Left kidney (tissue), 2 donors: ENCODE measurements around the gene SGMS1. TPM values are rescaled to one million over a fixed set of nuclear protein-coding genes. Genes with fewer than 3 reads are reported as not detected.

Source experiments
- DNase-seq: peaks from one replicate; pipeline ENCODE4 v3.0.0-alpha.2; 2013
- polyA plus RNA-seq: library from polyadenylated mRNA; unstranded; fragments of 120-200 nt; gene quantifications from one replicate; pipeline ENCODE4 v1.2.1, GENCODE V29; 2013; ENCODE audit not compliant: insufficient read length

The SGMS1 gene
- polyA plus RNA-seq, 1 donor: 51.9 TPM

- no peak for DNase-seq
Observed at GRCh38 chr10:50333872-50334271, 289.9 kb downstream of the SGMS1 start.

DNA sequence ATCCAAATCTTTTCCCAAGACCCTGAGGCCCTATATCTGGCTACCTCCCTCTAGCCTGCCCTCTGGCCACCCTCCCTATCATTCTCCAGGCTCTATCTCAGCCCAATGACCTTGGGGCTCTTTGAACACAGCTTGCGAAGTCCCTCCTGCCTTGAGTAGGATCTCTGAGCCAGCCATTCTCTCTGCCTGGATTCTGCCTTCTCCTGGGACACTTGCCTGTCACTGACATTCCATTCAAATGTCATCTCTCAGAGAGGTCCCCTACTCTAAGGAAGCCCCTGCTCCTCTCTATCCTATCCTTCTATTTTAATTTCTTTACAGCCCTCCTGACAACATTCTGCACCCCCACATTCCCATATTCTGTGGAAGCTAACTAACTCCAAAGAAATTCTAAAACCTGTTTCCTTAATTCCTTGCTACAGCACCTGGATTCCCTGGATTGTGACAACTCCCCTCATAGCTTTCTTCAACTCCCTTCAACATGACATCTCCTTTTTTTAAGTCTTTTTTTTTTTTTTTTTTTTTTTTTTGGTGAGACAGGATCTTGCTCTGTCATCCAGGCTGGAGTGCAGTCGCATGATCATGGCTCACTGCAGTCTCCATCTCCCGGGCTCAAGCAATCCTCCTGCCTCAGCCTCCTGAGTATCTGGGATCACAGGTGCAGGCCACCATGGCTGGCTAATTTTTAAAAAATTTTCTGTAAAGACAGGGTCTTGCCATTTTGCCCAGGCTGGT, 291.5 kb downstream of the SGMS1 start:
- no peak for DNase-seq

DNA sequence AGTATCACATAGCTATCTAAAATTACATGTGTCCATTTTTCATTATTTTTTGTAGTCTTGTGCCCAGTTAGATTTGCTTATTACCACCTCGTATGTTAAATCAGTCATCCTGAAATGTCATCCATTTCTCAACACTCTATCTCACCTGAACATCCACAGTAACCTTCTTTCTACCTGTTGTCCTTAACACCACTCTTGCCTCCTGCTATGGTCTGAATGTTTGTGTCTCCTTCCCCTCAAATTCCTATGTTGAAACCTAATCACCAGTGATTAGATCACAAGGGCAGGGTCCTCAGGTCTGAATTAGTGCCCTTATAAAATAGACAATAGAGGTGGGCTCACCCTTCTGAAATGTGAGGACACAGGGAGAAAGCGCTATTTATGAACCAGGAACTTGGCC, 292.3 kb downstream of the SGMS1 start:
- no peak for DNase-seq

DNA sequence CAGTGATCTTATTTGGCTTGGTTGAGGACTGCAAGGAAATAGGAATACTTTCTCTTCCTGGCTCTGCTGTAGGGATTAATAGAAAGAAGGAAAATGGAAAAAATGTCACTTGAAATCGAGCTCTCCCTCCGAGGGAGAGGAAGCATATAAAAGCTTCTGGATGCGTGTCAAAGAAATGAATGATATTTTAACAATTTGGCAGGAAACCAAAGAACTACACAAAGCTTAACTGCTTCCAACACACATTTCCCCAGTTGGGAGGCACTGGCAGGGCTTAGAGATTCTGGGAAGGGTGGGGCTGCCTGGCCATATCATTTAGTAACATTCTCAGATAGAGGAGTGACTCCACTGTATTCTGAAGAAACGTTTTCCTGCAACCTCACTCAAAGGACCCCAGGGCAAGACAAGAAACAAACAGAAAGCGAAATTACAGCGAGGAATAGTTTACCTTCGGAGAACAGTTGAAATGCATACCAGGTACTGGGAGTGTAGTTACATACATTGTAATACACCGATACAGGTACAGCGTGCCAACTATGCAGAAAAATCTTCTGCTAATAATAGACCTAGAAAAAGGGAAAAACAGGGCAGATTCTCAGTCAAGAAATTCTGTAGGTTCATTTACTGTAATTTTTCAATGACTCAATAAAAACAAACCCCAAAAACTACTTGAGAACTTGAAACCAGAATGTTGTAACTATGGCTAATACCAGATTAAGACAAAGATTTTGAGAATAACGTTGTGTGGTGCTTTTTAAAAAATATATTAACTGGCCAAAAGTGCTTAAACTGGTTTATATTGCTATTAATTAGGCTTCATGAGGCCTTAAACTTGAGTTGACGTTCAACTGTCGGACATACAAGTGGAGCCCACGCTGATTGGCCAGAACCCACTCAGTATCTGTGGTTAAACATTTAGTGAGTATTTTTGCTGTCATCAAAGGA, 296.7 kb downstream of the SGMS1 start:
- peak; percentile 47 for DNase-seq

- DNase-seq: no peak
Observed at GRCh38 chr10:50326172-50326555, 297.6 kb downstream of the SGMS1 start.

DNA sequence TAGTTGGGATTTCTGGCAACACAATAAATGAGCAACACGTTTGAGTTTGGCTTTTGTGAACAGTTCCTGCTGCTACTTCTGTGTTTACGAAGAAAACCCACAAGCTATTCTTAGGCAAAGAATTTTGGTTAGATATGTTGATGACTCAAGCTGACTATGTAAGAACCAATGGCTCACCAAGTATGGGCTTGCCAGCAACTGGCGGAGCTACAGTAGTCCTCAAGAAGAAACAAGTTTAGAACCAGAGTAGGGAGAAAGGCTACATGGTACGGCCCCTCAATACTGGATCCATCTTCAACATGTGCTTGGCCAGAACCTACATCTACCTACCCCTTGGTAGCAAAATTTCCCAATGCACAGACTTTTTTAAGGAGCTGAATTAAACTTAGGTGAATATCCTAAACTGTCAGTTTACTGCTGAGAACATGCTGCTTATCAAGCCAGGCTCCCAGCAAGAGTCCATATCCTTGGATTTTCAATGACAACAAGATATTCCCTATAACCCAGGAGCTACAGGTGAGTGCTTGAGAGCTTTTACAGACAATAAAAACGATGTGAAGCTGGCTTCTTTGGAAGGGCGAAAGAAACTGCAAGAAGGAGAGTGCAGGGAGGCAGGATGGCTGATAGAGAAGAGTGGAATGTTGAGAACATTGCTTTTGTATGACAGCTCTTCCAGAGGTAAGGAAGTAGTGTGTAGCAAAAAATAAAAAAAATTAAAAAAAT, 298.1 kb downstream of the SGMS1 start:
- no peak for DNase-seq

DNA sequence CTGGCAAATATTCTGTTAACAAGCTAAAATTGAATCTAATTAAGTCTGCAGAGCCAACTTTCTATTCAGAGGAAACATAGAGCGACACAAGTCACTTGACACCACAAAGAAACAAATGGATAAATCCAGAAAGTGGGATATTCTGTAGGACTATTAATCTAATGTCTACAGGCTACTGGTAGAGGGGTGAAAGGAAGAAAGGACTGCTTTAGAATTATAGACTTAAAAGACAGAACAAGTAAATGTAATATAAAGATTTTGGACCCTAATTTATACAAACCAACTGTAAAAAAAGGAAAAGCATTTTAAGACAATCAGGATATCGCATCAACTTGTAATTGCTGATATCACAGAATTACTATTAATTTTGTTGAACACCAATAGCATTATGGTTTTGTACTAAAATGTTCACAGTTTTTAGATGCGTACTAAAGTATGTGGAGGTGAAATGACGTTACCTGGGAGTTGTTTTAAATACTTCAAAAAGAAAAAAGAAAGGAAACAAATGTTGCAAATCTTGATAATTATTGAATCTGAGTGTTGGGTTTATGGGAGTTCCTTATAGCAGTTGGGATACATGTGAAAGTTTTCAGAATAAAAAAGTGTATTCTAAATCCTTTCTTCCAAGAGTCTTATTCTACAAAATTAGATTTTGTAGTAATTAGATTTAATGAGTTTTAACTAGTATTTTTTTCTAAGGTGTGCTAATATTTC, 298.9 kb downstream of the SGMS1 start:
- no peak for DNase-seq

DNA sequence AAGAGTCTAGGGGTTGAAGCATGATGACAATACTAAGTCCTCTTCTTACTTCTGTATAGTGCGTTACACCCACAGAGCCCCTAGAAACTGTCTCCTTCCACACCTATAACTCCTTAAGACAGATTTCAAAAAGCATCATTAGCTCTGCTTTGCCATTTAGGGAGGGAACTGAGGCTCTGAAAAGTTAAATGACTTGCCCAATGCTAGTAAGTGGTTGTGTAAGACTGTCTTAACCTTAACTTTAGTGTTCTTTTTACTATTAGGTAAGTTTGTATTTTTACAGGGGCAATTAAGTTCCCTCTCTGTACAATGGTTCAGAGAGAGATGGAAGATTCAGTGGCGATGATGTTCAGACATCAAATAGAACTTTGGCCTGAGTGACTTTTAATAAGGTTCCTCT, 299.7 kb downstream of the SGMS1 start:
- no peak for DNase-seq

DNA sequence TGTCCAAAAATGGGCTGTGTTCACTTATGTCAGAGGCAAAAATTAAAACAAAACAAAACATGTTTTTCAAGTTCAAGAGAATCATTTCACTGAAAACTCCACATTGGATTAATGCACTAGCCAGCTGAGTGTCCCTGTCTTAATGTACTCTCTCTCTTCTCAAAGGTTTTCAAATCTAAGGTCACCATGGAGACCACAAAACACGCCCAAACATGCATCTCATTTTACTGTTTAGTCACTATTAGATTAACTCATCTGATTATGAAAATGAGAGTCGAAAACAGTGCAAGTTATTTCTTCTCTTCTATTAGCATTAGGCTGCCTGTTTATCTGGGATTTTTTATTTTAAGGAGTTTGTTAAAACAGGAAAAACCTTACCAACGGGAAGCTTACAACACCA, 301.7 kb downstream of the SGMS1 start:
- DNase-seq: no peak

DNA sequence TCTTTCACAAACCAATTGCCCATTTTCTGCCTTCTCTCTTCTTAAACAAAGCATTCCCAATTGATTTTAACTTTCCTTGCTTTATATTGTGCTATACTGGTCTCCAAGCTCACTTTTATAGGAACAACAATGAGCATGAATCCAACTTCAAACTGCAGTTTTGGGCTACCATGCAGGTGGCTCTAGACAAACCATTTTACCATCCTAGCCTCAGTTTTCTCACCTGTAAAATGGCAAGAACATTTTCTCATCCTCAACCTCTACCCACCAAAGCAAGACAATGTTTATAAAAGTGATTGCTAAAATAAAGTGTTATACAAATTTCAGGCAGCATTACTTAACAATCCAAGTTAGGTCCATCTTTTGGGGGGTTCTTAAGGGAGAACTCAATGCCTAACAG, 305.6 kb downstream of the SGMS1 start:
- DNase-seq: no peak

DNA sequence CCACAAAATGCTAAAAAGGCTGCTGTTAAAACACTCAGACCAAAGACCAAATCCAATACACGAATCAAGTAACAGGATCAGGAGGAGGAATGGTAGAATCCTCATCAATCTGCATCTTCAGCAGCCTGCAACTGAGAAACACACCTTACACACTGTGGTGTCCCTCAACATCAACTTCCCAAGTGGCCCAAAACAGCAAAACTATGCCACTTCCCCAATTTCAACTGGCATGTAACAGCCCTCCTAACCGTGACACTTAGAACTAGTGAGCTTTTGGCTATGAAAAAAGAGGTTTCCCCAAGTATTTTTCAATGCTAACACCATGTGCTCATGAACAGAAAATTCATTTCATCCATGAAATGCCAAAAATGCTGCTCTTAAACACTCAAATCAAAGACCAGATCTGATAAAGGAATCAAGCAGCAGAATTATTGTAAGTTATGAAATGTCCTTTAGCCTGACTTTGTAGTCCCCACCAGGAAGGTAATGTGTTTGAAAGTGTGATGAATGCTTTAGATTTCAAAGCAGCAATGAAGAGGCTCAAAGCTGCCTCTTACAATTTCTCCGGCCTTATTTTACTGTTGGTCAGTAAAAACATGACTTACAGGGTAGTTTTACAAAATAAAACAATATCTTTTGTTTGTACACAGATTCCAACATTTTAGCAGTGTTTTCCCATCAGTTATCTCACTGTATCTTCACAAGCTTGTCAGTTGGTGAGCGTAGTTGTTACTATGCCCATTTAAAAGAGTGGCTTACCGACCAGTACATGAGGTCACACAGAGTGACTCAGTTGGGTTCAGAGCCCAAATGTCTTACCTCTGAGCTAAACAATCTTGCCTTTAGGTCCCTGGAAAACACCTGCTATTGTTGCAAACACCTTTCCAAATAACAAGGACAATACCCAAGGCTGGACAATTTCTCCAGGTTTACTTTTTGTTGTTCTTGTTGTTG, 306.8 kb downstream of the SGMS1 start:
- no peak for DNase-seq

DNA sequence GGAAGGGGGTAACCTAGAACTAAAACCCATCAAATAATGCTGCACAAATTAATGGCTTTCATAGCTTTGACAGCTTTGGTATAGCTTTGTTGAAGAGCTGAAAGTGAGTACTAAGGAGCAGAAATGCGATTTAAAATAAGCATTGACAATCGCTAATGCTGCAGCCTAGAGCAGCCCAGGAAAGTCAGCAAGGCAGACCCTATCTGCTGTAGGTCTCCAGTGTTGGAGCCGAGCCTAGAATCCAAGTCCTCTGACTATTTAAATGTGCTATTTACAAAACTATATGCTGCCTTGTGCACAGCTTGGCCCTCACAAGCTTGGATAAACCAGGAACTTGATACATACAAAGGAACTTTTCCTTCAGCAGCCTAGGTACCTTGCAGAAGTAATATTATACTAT, 307.6 kb downstream of the SGMS1 start:
- DNase-seq: no peak

- no peak for DNase-seq
Observed at GRCh38 chr10:50315424-50315823, 308.3 kb downstream of the SGMS1 start.

DNA sequence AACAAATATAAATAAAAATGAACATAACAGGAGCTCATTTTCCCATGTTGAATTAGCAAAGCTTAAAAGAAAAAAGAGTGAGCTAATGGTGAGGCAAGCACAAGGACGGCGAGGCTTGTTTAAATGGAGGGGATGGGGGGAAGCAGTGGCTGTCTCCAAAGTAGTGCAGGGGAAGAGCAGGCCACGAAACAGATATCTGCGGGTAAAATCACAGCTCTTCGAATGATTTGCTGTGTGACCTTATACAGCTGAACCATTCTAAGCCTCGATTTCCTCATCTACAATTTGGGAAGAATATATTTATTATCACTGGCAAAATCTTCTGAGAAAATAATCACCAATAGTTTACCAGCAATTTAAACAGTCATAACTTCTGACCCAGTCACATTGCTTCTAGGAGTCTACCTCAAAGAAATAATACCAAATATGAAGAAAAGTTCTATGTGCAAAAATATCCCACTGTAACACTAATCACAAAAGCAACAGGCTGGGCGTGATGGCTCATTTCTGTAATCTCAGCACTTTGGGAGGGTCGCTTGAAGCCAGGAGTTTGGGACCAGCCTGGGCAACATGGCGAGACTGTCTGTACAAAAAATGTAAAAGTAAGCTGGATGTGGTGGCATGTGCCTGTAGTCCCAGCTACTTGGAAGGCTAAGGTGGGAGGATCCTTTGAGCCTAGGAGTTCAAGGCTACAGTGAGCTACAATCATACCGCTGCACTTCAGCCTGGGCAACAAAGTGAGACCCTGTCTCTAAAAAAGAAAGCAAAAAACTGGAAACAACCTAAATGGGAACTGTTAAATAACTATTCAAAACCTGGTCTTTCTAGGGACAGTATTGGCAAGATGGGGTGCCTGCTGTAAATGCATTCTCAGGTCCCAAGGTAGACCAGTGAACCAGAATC, 309.3 kb downstream of the SGMS1 start:
- DNase-seq: no peak

GRCh38 chr10:50312464-50313437, 311.0 kb downstream of the SGMS1 start:
- no peak for DNase-seq

GRCh38 chr10:50310560-50311174, 313.1 kb downstream of the SGMS1 start:
- no peak for DNase-seq

DNA sequence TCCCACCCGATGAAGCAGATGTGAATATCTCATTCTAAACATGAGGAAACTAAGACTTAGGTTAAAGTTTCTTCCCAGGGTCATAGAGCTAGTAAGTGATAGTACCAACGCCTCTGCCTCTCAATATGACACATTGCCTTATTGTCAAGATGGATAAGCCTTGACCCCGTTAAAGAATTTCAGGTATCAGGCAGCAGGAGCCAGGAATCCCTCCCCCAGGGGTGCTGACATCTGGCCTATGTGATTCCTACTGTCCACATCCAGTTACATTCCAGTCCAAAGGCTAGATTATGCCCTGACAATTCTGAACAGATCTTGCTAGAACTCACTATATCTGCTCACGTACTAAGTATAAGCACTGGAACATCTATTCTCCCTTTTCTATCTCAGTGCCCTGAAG, 314.4 kb downstream of the SGMS1 start:
- no peak for DNase-seq

DNA sequence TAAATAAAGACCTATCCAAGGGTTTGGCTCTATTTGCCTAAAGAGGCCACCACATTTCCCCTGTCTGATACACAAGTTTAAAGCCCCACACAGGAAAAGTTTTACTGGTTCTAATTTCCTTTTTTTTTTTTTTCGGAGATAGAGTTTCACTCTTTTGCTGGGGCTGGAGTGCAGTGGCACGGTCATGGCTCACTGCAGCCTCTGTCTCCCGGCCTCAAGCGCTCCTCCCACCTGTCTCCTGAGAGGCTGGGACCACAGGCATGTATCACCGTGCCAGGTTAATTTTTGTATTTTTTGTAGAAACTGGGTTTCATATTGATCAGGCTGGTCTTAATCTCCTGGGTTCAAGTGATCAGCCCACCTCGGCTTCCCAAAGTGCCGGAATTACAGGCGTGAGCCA, 319.1 kb downstream of the SGMS1 start:
- DNase-seq: no peak
